Panc1 (cell line): ENCODE measurements around the gene HMMR.

Experiments used
- CTCF ChIP-seq: fragments of 450-650 bp; IDR thresholded peaks from 2 replicates; pipeline ENCODE4 v1.5.1; 2017; ENCODE audit warnings: mild to moderate bottlenecking
- REST ChIP-seq, 2 experiments: IDR thresholded peaks; 2 replicates each; pipeline ENCODE4 v1.6.1; 2011 to 2012; ENCODE audit warnings: low read depth in 2 of 2, control low read depth in 1 of 2, low read length in 1 of 2, mild to moderate bottlenecking in 1 of 2, moderate library complexity in 1 of 2; ENCODE audit not compliant: insufficient read depth in 1 of 2

GRCh38 chr5:163509291-163509951, 49.0 kb downstream of the HMMR start:
- TF ChIP-seq CTCF (no peak), REST (IDR thresholded peaks at IDR 0.05; ENCODE audit: insufficient read depth in 1 of 2, low read depth in 2 of 2, low read length in 1 of 2) (no peak)
